HepG2 (cell line): ENCODE data around the gene S100A7. TPM values are rescaled to one million over a fixed set of nuclear protein-coding genes. Genes with fewer than 3 reads are reported as not detected.
"Not testable (repeated sequence)": the region's sequence is repeated elsewhere in the genome, so short reads cannot be mapped to it uniquely, and the experiment has no call there.

ENCODE experiments used
- ATAC-seq: fragments of 200-7000 bp; cut with Tn5 transposase; 3 replicates; pipeline ENCODE4 v1.9.1; 2020; ENCODE audit warnings: mild to moderate bottlenecking, moderate library complexity
- BruUV-seq: library from RNA; stranded (reverse); fragments of 400-500 nt; replicated peaks from 2 replicates; lab custom pipeline; 2021; lab: Mats Ljungman, UMichigan
- CTCF ChIA-PET: fragments of 300-600 bp; formaldehyde crosslinking; extraction: SDS; loops from one replicate; lab custom pipeline; 2021; ENCODE audit warnings: low total read pairs, inconsistent platforms, low intra/inter-chr PET ratio; lab: Yijun Ruan, JAX
- POLR2A ChIA-PET: fragments of 350-600 bp; sonication (Branson Sonifier 250); formaldehyde crosslinking; loops from one replicate; lab custom pipeline; 2020; ENCODE audit warnings: antibody characterized with exemption, inconsistent platforms; lab: Yijun Ruan, JAX
- DNase-seq: peaks from one replicate; pipeline ENCODE4 v3.0.0-alpha.2; 2015; ENCODE audit warnings: low spot score
- FAIRE-seq: peaks from 3 replicates; lab custom pipeline; 2011; peaks lifted over from hg19 to GRCh38; lab: Jason Lieb, UNC
- H2AFZ ChIP-seq: one replicate; pipeline ENCODE4 v1.6.1; 2011; ENCODE audit warnings: low read length, inconsistent platforms
- H3K27ac ChIP-seq: fragments of 300-600 bp; 3 replicates; pipeline ENCODE4 v1.8.0; 2011; ENCODE audit warnings: mixed run types, mild to moderate bottlenecking, mixed read lengths, low read length, inconsistent platforms; ENCODE audit not compliant: insufficient read depth; ENCODE audit errors: extremely low read length
- H3K27me3 ChIP-seq, 2 experiments: fragments of 200-600 bp in 1 of 2; 2 replicates in 1 of 2; 3 replicates in 1 of 2; pipeline versions ENCODE4 v1.6.0 to v1.8.0; 2011; ENCODE audit warnings: low read length in 2 of 2, mild to moderate bottlenecking in 2 of 2, moderate library complexity in 2 of 2, inconsistent platforms in 1 of 2; ENCODE audit not compliant: insufficient read depth in 2 of 2, control insufficient read depth in 1 of 2
- H3K36me3 ChIP-seq, 2 experiments: fragments of 200-600 bp in 1 of 2; replicated peaks in 1 of 2; 2 replicates in 1 of 2; 3 replicates in 1 of 2; pipeline versions ENCODE4 v1.5.1 to v1.8.0; 2011; ENCODE audit warnings: low read length in 2 of 2, inconsistent platforms in 1 of 2; ENCODE audit not compliant: insufficient read depth in 2 of 2, control insufficient read depth in 1 of 2
- H3K4me1 ChIP-seq: 2 replicates; pipeline ENCODE4 v1.5.1; 2012; ENCODE audit warnings: low read length, inconsistent platforms; ENCODE audit not compliant: insufficient read depth
- H3K4me2 ChIP-seq: 2 replicates; pipeline ENCODE4 v1.6.0; 2011; ENCODE audit warnings: low read depth, low read length, inconsistent platforms
- H3K4me3 ChIP-seq, 3 experiments: fragments of 200-600 bp in 1 of 3; sonication (generic), shearing (Covaris generic) in 1 of 3; replicated peaks in 1 of 3; 2 replicates each; pipeline ENCODE4 v1.5.1; 2011 to 2016; ENCODE audit warnings: low read length in 3 of 3, inconsistent platforms in 2 of 3, low read depth in 2 of 3, mild to moderate bottlenecking in 2 of 3, control low read depth in 1 of 3, mixed read lengths in 1 of 3; ENCODE audit not compliant: insufficient read depth in 1 of 3
- H3K79me2 ChIP-seq: one replicate; pipeline ENCODE4 v1.6.1; 2011; ENCODE audit warnings: low read length, inconsistent platforms; ENCODE audit not compliant: insufficient read depth
- H3K9ac ChIP-seq: 2 replicates; pipeline ENCODE4 v1.6.0; 2011; ENCODE audit warnings: mild to moderate bottlenecking, low read depth, low read length, inconsistent platforms; ENCODE audit not compliant: insufficient read depth
- H3K9me3 ChIP-seq: 2 replicates; pipeline ENCODE4 v1.5.1; 2012; ENCODE audit warnings: mild to moderate bottlenecking, low read length
- H4K20me1 ChIP-seq: 2 replicates; pipeline ENCODE4 v1.6.0; 2011; ENCODE audit warnings: inconsistent platforms, mild to moderate bottlenecking, low read length, moderate library complexity; ENCODE audit not compliant: insufficient read depth
- TERF1 ChIP-seq: sonication (generic); formaldehyde crosslinking; IDR thresholded peaks from 2 replicates; pipeline ENCODE4 v1.8.0; 2022; ENCODE audit warnings: mild to moderate bottlenecking, missing genetic modification reagents, moderate library complexity
- ZNF800 ChIP-seq: sonication (generic); formaldehyde crosslinking; IDR thresholded peaks from 2 replicates; pipeline ENCODE4 v1.4.0; 2020; ENCODE audit warnings: missing genetic modification reagents
- in situ Hi-C: cut with HindIII; loops from 2 replicates; pipeline ENCODE4 v1.10.0; 2017; ENCODE audit warnings: low pct_unique_long_range_greater_than_20kb; ENCODE audit not compliant: extremely low pct_ligation_motif_present
- intact Hi-C: fragments of 100-400 bp; cut with micrococcal nuclease; formaldehyde crosslinking; loops from one replicate; pipeline ENCODE4 v1.10.0; 2022; ENCODE audit not compliant: unreplicated experiment
- polyA plus RNA-seq, 8 experiments: library from polyadenylated mRNA; depleted of rRNA in 3 of 8; stranded (reverse) in 7 of 8; unstranded in 1 of 8; fragments of >200 nt; fragmentation: Illumina TruSeq in 4 of 8; extraction: Trizol in 4 of 8; gene quantifications; 2 replicates each; pipeline versions ENCODE4 v1.2.1 to v1.2.3, GENCODE V29; 2011 to 2016; ENCODE audit warnings: low read depth in 4 of 8, missing spikeins in 1 of 8, mixed read lengths in 1 of 8; ENCODE audit not compliant: insufficient read depth in 1 of 8
- total RNA-seq, 5 experiments: library from RNA; depleted of rRNA; stranded (reverse); fragments of >200 nt; fragmentation: Illumina TruSeq; extraction: Trizol; gene quantifications; 2 replicates each; pipeline ENCODE4 v1.2.3, GENCODE V29; 2016; ENCODE audit warnings: low read depth in 1 of 5

The S100A7 gene
- total and polyA plus RNA-seq, 2 of the 13 experiments (the other 11 are each of a cell fraction or from before 2014, with no cell fraction given), result not detected

GRCh38 chr1:153415850-153416570 lies 44.4 kb downstream of the S100A7 start, which contains the start of gene S100A7A (continued):
- no peak for TF ChIP-seq ZNF800 (CRISPR knock-in tag)
- no peak for TF ChIP-seq TERF1
- TF ChIP-seq, all 625 proteins: peak for 0

GRCh38 chr1:153413961-153414360 lies 46.5 kb downstream of the S100A7 start:
- DNase-seq, POLR2A ChIA-PET, H3K36me3 ChIP-seq, H2AFZ ChIP-seq, H3K4me3 ChIP-seq, H3K4me1 ChIP-seq, ATAC-seq, in situ Hi-C loops, H3K9ac ChIP-seq, H4K20me1 ChIP-seq, H3K27ac ChIP-seq, FAIRE-seq, H3K9me3 ChIP-seq, CTCF ChIA-PET, BruUV-seq, H3K4me2 ChIP-seq, H3K27me3 ChIP-seq, H3K79me2 ChIP-seq, intact Hi-C loops: not testable (repeated sequence)

Other genes with a start within 250 kb of the S100A7 start
- gene PRR9, start 243.1 kb downstream of the S100A7 start, total RNA-seq (2016; rRNA removed; fragmentation: Illumina TruSeq; extraction: Trizol), result not detected in 2 replicates
- not detected in 2 replicates for gene PRR9, start 243.1 kb downstream of the S100A7 start, polyA plus RNA-seq (2011; rRNA removed)
- not detected in 2 replicates for gene LORICRIN, start 201.0 kb downstream of the S100A7 start, total RNA-seq (2016; rRNA removed; fragmentation: Illumina TruSeq; extraction: Trizol)
- not detected in 2 replicates for gene LORICRIN, start 201.0 kb downstream of the S100A7 start, polyA plus RNA-seq (2011; rRNA removed)
- gene PGLYRP3, start 147.7 kb downstream of the S100A7 start, total RNA-seq (2016; rRNA removed; fragmentation: Illumina TruSeq; extraction: Trizol), result not detected in 2 replicates
- gene PGLYRP3, start 147.7 kb downstream of the S100A7 start, polyA plus RNA-seq (2011; rRNA removed), result not detected in 2 replicates
- gene PGLYRP4, start 111.8 kb downstream of the S100A7 start, total RNA-seq (2016; rRNA removed; fragmentation: Illumina TruSeq; extraction: Trizol), result not detected in 2 replicates
- gene PGLYRP4, start 111.8 kb downstream of the S100A7 start, polyA plus RNA-seq (2011; rRNA removed), result not detected in 2 replicates
- gene S100A9, start 102.8 kb downstream of the S100A7 start, total RNA-seq (2016; rRNA removed; fragmentation: Illumina TruSeq; extraction: Trizol), result 0.31 and 1.1 TPM in 2 replicates
- gene S100A9, start 102.8 kb downstream of the S100A7 start, polyA plus RNA-seq (2011; rRNA removed), result 0.61 and 0.69 TPM in 2 replicates
- not detected in 2 replicates for gene S100A12, start 85.0 kb downstream of the S100A7 start, total RNA-seq (2016; rRNA removed; fragmentation: Illumina TruSeq; extraction: Trizol)
- not detected in 2 replicates for gene S100A12, start 85.0 kb downstream of the S100A7 start, polyA plus RNA-seq (2011; rRNA removed)
- not detected in 2 replicates for gene S100A8, start 69.6 kb downstream of the S100A7 start, total RNA-seq (2016; rRNA removed; fragmentation: Illumina TruSeq; extraction: Trizol)
- not detected in 2 replicates for gene S100A8, start 69.6 kb downstream of the S100A7 start, polyA plus RNA-seq (2011; rRNA removed)
- not detected in 2 replicates for gene S100A7A, start 44.1 kb downstream of the S100A7 start, total RNA-seq (2016; rRNA removed; fragmentation: Illumina TruSeq; extraction: Trizol)
- not detected in 2 replicates for gene S100A7A, start 44.1 kb downstream of the S100A7 start, polyA plus RNA-seq (2011; rRNA removed)
- 85.0 and 87.3 TPM in 2 replicates for gene S100A6, start 75.3 kb upstream of the S100A7 start, total RNA-seq (2016; rRNA removed; fragmentation: Illumina TruSeq; extraction: Trizol)
- gene S100A6, start 75.3 kb upstream of the S100A7 start, polyA plus RNA-seq (2011; rRNA removed), result 72.9 and 82.2 TPM in 2 replicates
- not detected in 2 replicates for gene S100A5, start 80.3 kb upstream of the S100A7 start, total RNA-seq (2016; rRNA removed; fragmentation: Illumina TruSeq; extraction: Trizol)
- gene S100A5, start 80.3 kb upstream of the S100A7 start, polyA plus RNA-seq (2011; rRNA removed), result not detected in 2 replicates
- 20.2 and 24.5 TPM in 2 replicates for gene S100A4, start 85.2 kb upstream of the S100A7 start, total RNA-seq (2016; rRNA removed; fragmentation: Illumina TruSeq; extraction: Trizol)
- gene S100A4, start 85.2 kb upstream of the S100A7 start, polyA plus RNA-seq (2011; rRNA removed), result 9.6 and 12.9 TPM in 2 replicates
- 2.5 and 2.8 TPM in 2 replicates for gene S100A3, start 88.6 kb upstream of the S100A7 start, total RNA-seq (2016; rRNA removed; fragmentation: Illumina TruSeq; extraction: Trizol)
- gene S100A3, start 88.6 kb upstream of the S100A7 start, polyA plus RNA-seq (2011; rRNA removed), result 3.6 and 4.5 TPM in 2 replicates
- 1.2 and 1.4 TPM in 2 replicates for gene S100A2, start 105.2 kb upstream of the S100A7 start, total RNA-seq (2016; rRNA removed; fragmentation: Illumina TruSeq; extraction: Trizol)
- gene S100A2, start 105.2 kb upstream of the S100A7 start, polyA plus RNA-seq (2011; rRNA removed), result 1.2 and 1.4 TPM in 2 replicates
- gene S100A16, start 152.5 kb upstream of the S100A7 start, total RNA-seq (2016; rRNA removed; fragmentation: Illumina TruSeq; extraction: Trizol), result 46.0 and 51.2 TPM in 2 replicates
- gene S100A16, start 152.5 kb upstream of the S100A7 start, polyA plus RNA-seq (2011; rRNA removed), result 195 and 203 TPM in 2 replicates
- gene S100A14, start 155.7 kb upstream of the S100A7 start, total RNA-seq (2016; rRNA removed; fragmentation: Illumina TruSeq; extraction: Trizol), result 1.4 and 2.0 TPM in 2 replicates
- gene S100A14, start 155.7 kb upstream of the S100A7 start, polyA plus RNA-seq (2011; rRNA removed), result 7.7 and 10.8 TPM in 2 replicates
- gene S100A13, start 166.9 kb upstream of the S100A7 start, total RNA-seq (2016; rRNA removed; fragmentation: Illumina TruSeq; extraction: Trizol), result 89.5 and 115 TPM in 2 replicates
- gene S100A13, start 166.9 kb upstream of the S100A7 start, polyA plus RNA-seq (2011; rRNA removed), result 172 TPM in 2 replicates
- gene S100A1, start 167.8 kb upstream of the S100A7 start, total RNA-seq (2016; rRNA removed; fragmentation: Illumina TruSeq; extraction: Trizol), result 120 and 151 TPM in 2 replicates
- gene S100A1, start 167.8 kb upstream of the S100A7 start, polyA plus RNA-seq (2011; rRNA removed), result 238 and 251 TPM in 2 replicates
- gene CHTOP, start 173.4 kb upstream of the S100A7 start, total RNA-seq (2016; rRNA removed; fragmentation: Illumina TruSeq; extraction: Trizol), result 35.4 and 38.0 TPM in 2 replicates
- gene CHTOP, start 173.4 kb upstream of the S100A7 start, polyA plus RNA-seq (2011; rRNA removed), result 47.1 and 51.9 TPM in 2 replicates
- 25.7 and 34.3 TPM in 2 replicates for gene SNAPIN, start 198.1 kb upstream of the S100A7 start, total RNA-seq (2016; rRNA removed; fragmentation: Illumina TruSeq; extraction: Trizol)
- gene SNAPIN, start 198.1 kb upstream of the S100A7 start, polyA plus RNA-seq (2011; rRNA removed), result 21.7 and 23.9 TPM in 2 replicates
- 366 and 491 TPM in 2 replicates for gene ILF2, start 210.3 kb upstream of the S100A7 start, total RNA-seq (2016; rRNA removed; fragmentation: Illumina TruSeq; extraction: Trizol)
- gene ILF2, start 210.3 kb upstream of the S100A7 start, polyA plus RNA-seq (2011; rRNA removed), result 206 and 292 TPM in 2 replicates
- gene NPR1, start 218.0 kb upstream of the S100A7 start, total RNA-seq (2016; rRNA removed; fragmentation: Illumina TruSeq; extraction: Trizol), result not detected in 2 replicates
- gene NPR1, start 218.0 kb upstream of the S100A7 start, polyA plus RNA-seq (2011; rRNA removed), result not detected in 2 replicates